SJSA1 (cell line): ENCODE data around the gene ADGRG4. TPM values are rescaled to one million over a fixed set of nuclear protein-coding genes. Genes with fewer than 3 reads are reported as not detected.
"Not testable (repeated sequence)": the region's sequence is repeated elsewhere in the genome, so short reads cannot be mapped to it uniquely, and the experiment has no call there.

Experiments
- DNase-seq, 2 experiments: peaks; one replicate each; pipeline ENCODE4 v3.0.0-alpha.2; 2015 to 2020; ENCODE audit warnings: low spot score in 2 of 2, low read depth in 1 of 2
- H3K27ac ChIP-seq: fragments of 250-450 bp; sonication (Bioruptor Pico); 2 replicates; pipeline ENCODE4 v1.5.1; 2020; ENCODE audit warnings: mild to moderate bottlenecking, moderate library complexity
- H3K27me3 ChIP-seq: fragments of 250-450 bp; sonication (Bioruptor Pico); replicated peaks from 2 replicates; pipeline ENCODE4 v1.5.1; 2020; ENCODE audit warnings: mild to moderate bottlenecking, moderate library complexity
- H3K36me3 ChIP-seq: fragments of 250-450 bp; sonication (Bioruptor Pico); 2 replicates; pipeline ENCODE4 v1.5.1; 2020; ENCODE audit warnings: mild to moderate bottlenecking
- H3K4me1 ChIP-seq: fragments of 250-450 bp; sonication (Bioruptor Pico); replicated peaks from 2 replicates; pipeline ENCODE4 v1.6.1; 2021; ENCODE audit warnings: mild to moderate bottlenecking
- H3K4me3 ChIP-seq: fragments of 250-450 bp; sonication (Bioruptor Pico); 2 replicates; pipeline ENCODE4 v1.5.1; 2020; ENCODE audit warnings: mild to moderate bottlenecking
- H3K9me3 ChIP-seq: fragments of 250-450 bp; sonication (Bioruptor Pico); replicated peaks from 2 replicates; pipeline ENCODE4 v1.5.1; 2020; ENCODE audit warnings: mild to moderate bottlenecking
- total RNA-seq: library from RNA; depleted of rRNA; stranded (reverse); fragments of >200 nt; shearing (Covaris generic); gene quantifications from 2 replicates; pipeline ENCODE4 v1.2.3, GENCODE V29; 2014

ADGRG4 gene
- total RNA-seq, 1 experiment from 2014 or later, result not detected

GRCh38 chrX:136271300-136271699 is 29.5 kb upstream of the ADGRG4 start:
- H3K27me3 ChIP-seq, result no peaks in the 10 kb centered on the region
- no peak overlapping the region for H3K4me3 ChIP-seq
- no peak overlapping the region for H3K27ac ChIP-seq
- no peaks in the 10 kb centered on the region for H3K9me3 ChIP-seq
- H3K36me3 ChIP-seq, result no peaks in the 10 kb centered on the region
- DNase-seq, result no peak
- peaks cover under 1% of the 10 kb centered on the region for H3K4me1 ChIP-seq

- DNase-seq, result no peak
Measured at GRCh38 chrX:136272325-136272724, 28.4 kb upstream of the ADGRG4 start.

GRCh38 chrX:136273986-136274385 is 26.8 kb upstream of the ADGRG4 start:
- no peaks in the 10 kb centered on the region for H3K9me3 ChIP-seq
- no peak overlapping the region for H3K4me3 ChIP-seq
- no peak for DNase-seq
- no peaks in the 10 kb centered on the region for H3K4me1 ChIP-seq
- no peaks in the 10 kb centered on the region for H3K36me3 ChIP-seq
- no peak overlapping the region for H3K27ac ChIP-seq
- no peaks in the 10 kb centered on the region for H3K27me3 ChIP-seq

More at GRCh38 chrX:136272325-136272724, 28.4 kb upstream of the ADGRG4 start:
- no peaks in the 10 kb centered on the region for H3K27me3 ChIP-seq
- H3K4me1 ChIP-seq, result no peaks in the 10 kb centered on the region
- H3K27ac ChIP-seq, result no peak overlapping the region
- H3K36me3 ChIP-seq, result no peaks in the 10 kb centered on the region
- H3K4me3 ChIP-seq, result no peak overlapping the region
- H3K9me3 ChIP-seq, result no peaks in the 10 kb centered on the region

- Histone ChIP-seq H3K4me1 (no peaks in the 10 kb centered on the region), H3K36me3 (no peaks in the 10 kb centered on the region), H3K9me3 (no peaks in the 10 kb centered on the region), H3K4me3 (no peak overlapping the region), H3K27ac (no peak overlapping the region), H3K27me3 (no peaks in the 10 kb centered on the region)
- DNase-seq, result no peak
Measured at GRCh38 chrX:136275553-136275952, 25.2 kb upstream of the ADGRG4 start.

DNA sequence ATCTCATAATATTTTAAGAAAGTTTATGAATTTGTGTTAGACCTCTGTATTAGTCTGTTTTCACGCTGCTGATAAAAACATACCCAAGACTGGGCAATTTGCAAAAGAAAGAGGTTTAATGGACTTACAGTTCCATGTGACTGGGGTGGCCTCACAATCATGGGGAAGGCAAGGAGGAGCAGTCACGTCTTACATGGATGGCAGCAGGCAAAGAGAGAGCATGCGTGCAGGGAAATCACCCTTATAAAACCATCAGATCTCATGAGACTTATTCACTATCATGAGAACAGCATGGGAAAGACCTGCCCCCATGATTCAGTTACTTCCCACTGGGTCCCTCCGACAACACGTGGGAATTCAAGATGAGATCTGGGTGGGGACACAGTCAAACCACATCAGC is 14.4 kb upstream of the ADGRG4 start:
- not testable (repeated sequence) for H3K27ac ChIP-seq, H3K9me3 ChIP-seq, H3K36me3 ChIP-seq, H3K4me1 ChIP-seq, H3K27me3 ChIP-seq, DNase-seq, H3K4me3 ChIP-seq

GRCh38 chrX:136291824-136292223 is 8.9 kb upstream of the ADGRG4 start:
- no peak overlapping the region for H3K4me3 ChIP-seq
- DNase-seq, result no peak
- no peaks in the 10 kb centered on the region for H3K27me3 ChIP-seq
- no peak overlapping the region for H3K27ac ChIP-seq
- H3K4me1 ChIP-seq, result no peaks in the 10 kb centered on the region
- no peaks in the 10 kb centered on the region for H3K36me3 ChIP-seq
- no peaks in the 10 kb centered on the region for H3K9me3 ChIP-seq

GRCh38 chrX:136292656-136293055 is 8.1 kb upstream of the ADGRG4 start:
- no peak overlapping the region for H3K4me3 ChIP-seq
- no peaks in the 10 kb centered on the region for H3K9me3 ChIP-seq
- DNase-seq, result no peak
- no peaks in the 10 kb centered on the region for H3K27me3 ChIP-seq
- no peaks in the 10 kb centered on the region for H3K36me3 ChIP-seq
- H3K27ac ChIP-seq, result no peak overlapping the region
- no peaks in the 10 kb centered on the region for H3K4me1 ChIP-seq

- Histone ChIP-seq H3K9me3 (no peaks in the 10 kb centered on the region), H3K4me1 (no peaks in the 10 kb centered on the region), H3K36me3 (no peaks in the 10 kb centered on the region), H3K4me3 (no peak overlapping the region), H3K27me3 (no peaks in the 10 kb centered on the region), H3K27ac (no peak overlapping the region)
- DNase-seq, result no peak
Measured at GRCh38 chrX:136295380-136295779, 5.4 kb upstream of the ADGRG4 start.

DNA sequence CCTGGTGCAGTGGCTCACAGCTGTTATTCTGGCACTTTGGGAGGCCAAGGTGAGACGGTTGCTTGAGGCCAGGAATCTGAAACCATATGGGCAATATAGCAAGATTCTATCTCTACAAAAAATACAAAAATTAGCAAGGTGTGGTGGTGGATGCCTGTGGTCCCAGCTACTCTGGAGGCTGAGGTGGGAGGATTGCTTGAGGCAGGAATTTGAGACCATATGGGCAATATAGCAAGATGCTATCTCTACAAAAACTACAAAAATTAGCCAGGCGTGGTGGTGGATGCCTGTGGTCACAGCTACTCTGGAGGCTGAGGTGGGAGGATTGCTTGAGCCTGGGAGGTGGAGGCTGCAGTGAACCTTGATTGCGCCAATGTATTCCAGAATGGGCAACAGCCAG is 2.3 kb downstream of the ADGRG4 start:
- no peaks in the 10 kb centered on the region for H3K4me1 ChIP-seq
- H3K27ac ChIP-seq, result no peak overlapping the region
- H3K36me3 ChIP-seq, result no peaks in the 10 kb centered on the region
- DNase-seq, result no peak
- no peaks in the 10 kb centered on the region for H3K27me3 ChIP-seq
- no peak overlapping the region for H3K4me3 ChIP-seq
- no peaks in the 10 kb centered on the region for H3K9me3 ChIP-seq

DNA sequence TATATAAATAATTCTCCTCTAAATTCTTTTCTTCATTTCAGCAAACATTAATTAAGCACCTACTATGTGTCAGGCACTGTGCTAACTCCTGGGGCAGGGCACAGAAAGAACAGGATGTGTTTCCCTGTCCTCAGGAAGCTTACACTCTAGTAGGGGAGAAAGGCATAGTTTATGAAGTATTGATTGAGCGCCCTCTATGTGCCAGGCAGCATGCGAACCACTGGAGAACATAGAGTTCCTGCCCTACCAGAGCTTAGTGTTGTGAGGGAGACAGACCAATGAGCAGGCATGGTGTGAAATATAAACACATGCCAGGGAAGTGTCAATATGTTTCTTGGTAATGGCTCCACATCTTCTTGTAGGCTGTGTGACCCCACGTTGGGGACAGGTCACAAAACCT is 3.7 kb downstream of the ADGRG4 start:
- Histone ChIP-seq H3K4me3 (no peak overlapping the region), H3K4me1 (no peaks in the 10 kb centered on the region), H3K27me3 (no peaks in the 10 kb centered on the region), H3K27ac (no peak overlapping the region), H3K9me3 (no peaks in the 10 kb centered on the region), H3K36me3 (no peaks in the 10 kb centered on the region)
- no peak for DNase-seq

DNA sequence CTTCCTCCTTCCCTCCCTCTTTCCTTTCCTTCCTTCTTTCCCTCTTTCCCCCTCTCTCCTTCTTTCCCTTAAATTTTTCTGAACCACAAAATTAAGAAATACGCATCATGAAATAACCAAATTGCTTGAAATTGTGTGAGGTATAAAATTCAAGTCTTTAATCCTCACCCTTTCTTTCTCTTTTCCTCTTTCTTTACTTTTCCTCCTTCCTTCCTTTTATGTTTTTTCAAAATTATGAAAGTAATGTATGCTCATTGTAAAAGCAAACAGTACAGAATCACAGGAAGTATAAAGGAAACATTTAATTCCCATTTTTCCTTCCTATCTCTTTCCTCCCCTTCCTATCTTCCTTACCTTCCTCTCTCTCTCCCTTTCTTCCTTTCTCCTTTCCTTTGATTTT is 5.4 kb downstream of the ADGRG4 start:
- no peak for DNase-seq
- Histone ChIP-seq H3K36me3 (no peaks in the 10 kb centered on the region), H3K9me3 (no peaks in the 10 kb centered on the region), H3K4me1 (no peaks in the 10 kb centered on the region), H3K27ac (no peak overlapping the region), H3K4me3 (no peak overlapping the region), H3K27me3 (no peaks in the 10 kb centered on the region)

DNA sequence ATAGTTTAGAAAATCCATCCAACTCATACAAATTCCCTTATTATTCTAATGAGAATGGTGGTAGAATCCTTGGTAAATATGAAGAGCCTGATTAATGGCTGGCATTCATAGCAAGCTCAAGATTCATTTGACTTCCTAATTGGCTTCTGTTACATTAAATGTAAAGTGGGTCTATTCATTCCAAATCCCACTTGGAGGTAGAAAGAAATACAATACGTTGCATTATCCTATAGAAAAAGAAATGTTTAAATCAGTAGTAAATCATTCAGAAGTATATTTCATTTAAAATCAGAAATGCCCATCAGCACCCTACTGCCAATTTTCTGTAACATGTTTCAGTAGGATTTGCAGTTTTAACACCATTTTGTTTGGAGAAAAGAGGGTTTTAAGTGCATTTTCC is 6.7 kb downstream of the ADGRG4 start:
- Histone ChIP-seq H3K27ac (no peak overlapping the region), H3K4me1 (no peaks in the 10 kb centered on the region), H3K9me3 (no peaks in the 10 kb centered on the region), H3K27me3 (no peaks in the 10 kb centered on the region), H3K36me3 (no peaks in the 10 kb centered on the region), H3K4me3 (no peak overlapping the region)
- DNase-seq, result no peak

GRCh38 chrX:136310411-136310810 is 9.6 kb downstream of the ADGRG4 start:
- no peaks in the 10 kb centered on the region for H3K4me1 ChIP-seq
- H3K9me3 ChIP-seq, result no peaks in the 10 kb centered on the region
- no peak for DNase-seq
- H3K36me3 ChIP-seq, result no peaks in the 10 kb centered on the region
- no peaks in the 10 kb centered on the region for H3K27me3 ChIP-seq
- no peak overlapping the region for H3K4me3 ChIP-seq
- no peak overlapping the region for H3K27ac ChIP-seq

- H3K27ac ChIP-seq, result no peak overlapping the region
- DNase-seq, result no peak
Measured at GRCh38 chrX:136318156-136318555, 17.4 kb downstream of the ADGRG4 start.

DNA sequence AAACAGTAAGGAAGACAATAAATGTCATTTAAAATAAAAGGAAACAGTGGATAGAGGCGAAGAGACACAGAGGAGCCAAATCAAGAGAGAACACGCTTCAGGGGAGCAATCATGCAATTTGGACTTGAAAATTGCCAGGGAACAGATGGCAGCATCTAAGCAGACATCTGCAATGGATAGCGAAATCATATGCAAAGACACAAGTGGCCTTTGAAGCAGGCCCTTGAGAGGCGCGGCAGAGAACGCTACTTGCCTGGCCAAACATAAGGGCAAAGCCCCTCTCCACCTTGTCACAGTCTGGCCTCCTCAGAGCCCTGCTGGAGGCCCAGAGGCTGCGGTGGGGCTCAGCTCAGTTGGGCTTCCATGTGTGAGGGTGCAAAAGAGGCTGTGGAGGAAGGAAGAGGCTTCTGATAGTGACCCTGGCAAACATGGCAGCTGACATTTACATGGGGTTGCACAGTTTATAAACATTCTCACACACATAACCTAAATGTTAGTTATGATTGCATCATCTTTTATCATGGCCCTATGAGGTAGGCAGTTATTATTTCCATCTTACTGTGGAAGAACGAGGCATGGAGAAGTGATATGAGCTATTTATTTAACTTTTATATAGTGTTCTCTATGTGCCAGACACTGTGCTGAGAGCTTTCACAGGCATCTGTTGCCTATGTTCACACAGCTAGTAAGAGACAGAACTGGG is 18.3 kb downstream of the ADGRG4 start:
- Histone ChIP-seq H3K36me3 (no peaks in the 10 kb centered on the region), H3K27ac (no peak overlapping the region), H3K4me1 (no peaks in the 10 kb centered on the region), H3K9me3 (no peaks in the 10 kb centered on the region), H3K4me3 (no peak overlapping the region), H3K27me3 (no peaks in the 10 kb centered on the region)
- no peak for DNase-seq

More at GRCh38 chrX:136318156-136318555, 17.4 kb downstream of the ADGRG4 start:
- Histone ChIP-seq H3K4me3 (no peak overlapping the region), H3K36me3 (no peaks in the 10 kb centered on the region), H3K4me1 (no peaks in the 10 kb centered on the region), H3K27me3 (no peaks in the 10 kb centered on the region), H3K9me3 (no peaks in the 10 kb centered on the region)
